Subcutaneous abdominal adipose tissue (tissue), 5 donors: Measurements from ENCODE around the gene NMD3.
A peak's percentile ranks its signal among the peaks of the same experiment; 100 is the strongest.
"Not testable (repeated sequence)": the region's sequence is repeated elsewhere in the genome, so short reads cannot be mapped to it uniquely, and the experiment has no call there.

Experiments
- H3K27ac ChIP-seq: one replicate; pipeline ENCODE4 v1.7.0; 2013; ENCODE audit warnings: low read depth, mild to moderate bottlenecking, inconsistent platforms, low read length, moderate library complexity
- H3K27me3 ChIP-seq, 5 donors: one replicate each; pipeline ENCODE4 v1.7.0; 2013; ENCODE audit warnings: low read length in 5 of 5, inconsistent platforms in 1 of 5; ENCODE audit not compliant: control insufficient read depth in 5 of 5, insufficient read depth in 4 of 5
- H3K36me3 ChIP-seq, 5 donors: one replicate each; pipeline ENCODE4 v1.7.0; 2013; ENCODE audit warnings: low read length in 5 of 5; ENCODE audit not compliant: control insufficient read depth in 5 of 5, insufficient read depth in 5 of 5
- H3K4me1 ChIP-seq, 5 donors: one replicate each; pipeline ENCODE4 v1.7.0; 2013; ENCODE audit warnings: low read length in 5 of 5, mild to moderate bottlenecking in 3 of 5, moderate library complexity in 1 of 5; ENCODE audit not compliant: control insufficient read depth in 5 of 5, insufficient read depth in 5 of 5
- H3K4me3 ChIP-seq, 5 donors: one replicate each; pipeline ENCODE4 v1.7.0; 2013; ENCODE audit warnings: low read length in 5 of 5, low read depth in 1 of 5
- H3K9ac ChIP-seq, 5 donors: one replicate each; pipeline ENCODE4 v1.7.0; 2013; ENCODE audit warnings: low read length in 5 of 5, mild to moderate bottlenecking in 4 of 5, moderate library complexity in 3 of 5
- H3K9me3 ChIP-seq, 5 donors: one replicate each; pipeline ENCODE4 v1.7.0; 2013; ENCODE audit warnings: low read length in 5 of 5; ENCODE audit not compliant: control insufficient read depth in 5 of 5
- donor health status: healthy.
- donor health status: healthy.
- donor health status: healthy.
- donor health status: healthy.
- donor health status: healthy.

The NMD3 gene

DNA sequence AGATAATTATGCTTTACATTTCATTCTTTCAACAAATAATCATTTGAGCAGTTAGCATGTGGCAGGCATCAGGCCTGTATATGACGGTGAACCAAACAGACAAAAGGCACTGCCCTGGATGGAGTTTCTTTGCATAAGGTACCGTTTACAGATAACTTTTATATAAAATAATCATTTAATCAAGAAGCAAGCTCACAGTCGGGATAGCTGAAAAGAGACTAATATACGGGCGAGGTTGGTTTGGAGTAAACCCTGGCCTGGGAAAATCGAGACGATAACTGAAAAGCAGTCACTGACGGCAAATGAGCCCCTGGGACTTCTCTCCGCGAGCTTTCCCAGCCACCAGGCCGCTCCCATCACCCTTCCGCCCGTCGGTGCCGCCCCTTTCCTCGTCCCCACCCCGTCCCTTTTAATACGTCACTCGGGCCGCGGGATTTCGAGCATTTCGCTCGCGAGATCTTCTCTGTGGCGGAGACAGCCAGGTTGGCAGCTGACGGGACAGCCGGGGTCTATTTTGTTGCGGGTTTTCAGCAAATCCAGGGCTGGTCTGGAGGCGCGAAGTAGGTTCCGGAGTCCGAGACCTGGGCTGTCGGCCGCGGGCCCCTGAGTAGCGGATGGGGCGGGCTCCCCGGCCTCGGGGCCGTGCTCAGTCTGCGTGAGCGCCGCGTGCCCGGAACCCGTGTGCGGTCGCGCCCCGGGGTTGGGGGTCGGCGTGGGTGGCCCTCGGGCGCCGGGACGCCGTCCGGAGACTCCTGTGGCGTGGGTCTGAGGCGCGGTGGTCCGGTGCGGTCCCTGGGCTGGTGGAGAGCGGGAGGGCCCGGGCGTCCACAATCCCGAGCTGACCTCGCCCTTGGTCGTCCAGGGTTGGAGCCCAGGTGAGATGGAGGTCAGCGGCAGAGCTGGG is at the start of gene NMD3:
Gene NMD3, plus strand, starts transcription at position 462 of the 904 bp plus-strand sequence. CDS start 703 bp downstream, outside the sequence.
- Histone ChIP-seq H3K9me3 (no peaks in the 10 kb centered on the region), H3K27me3 (no peaks in the 10 kb centered on the region), H3K36me3 (peaks cover 0 to 6% (median 4%) of the 10 kb centered on the region in 5 donors), H3K9ac (peak within 1 kb of the TSS; percentile 79 to 97 (median 94)), H3K27ac (peak within 1 kb of the TSS; percentile 88), H3K4me3 (peak within 1 kb of the TSS; percentile 78 to 94 (median 89)), H3K4me1 (peaks cover 8 to 35% (median 21%) of the 10 kb centered on the region in 5 donors)

DNA sequence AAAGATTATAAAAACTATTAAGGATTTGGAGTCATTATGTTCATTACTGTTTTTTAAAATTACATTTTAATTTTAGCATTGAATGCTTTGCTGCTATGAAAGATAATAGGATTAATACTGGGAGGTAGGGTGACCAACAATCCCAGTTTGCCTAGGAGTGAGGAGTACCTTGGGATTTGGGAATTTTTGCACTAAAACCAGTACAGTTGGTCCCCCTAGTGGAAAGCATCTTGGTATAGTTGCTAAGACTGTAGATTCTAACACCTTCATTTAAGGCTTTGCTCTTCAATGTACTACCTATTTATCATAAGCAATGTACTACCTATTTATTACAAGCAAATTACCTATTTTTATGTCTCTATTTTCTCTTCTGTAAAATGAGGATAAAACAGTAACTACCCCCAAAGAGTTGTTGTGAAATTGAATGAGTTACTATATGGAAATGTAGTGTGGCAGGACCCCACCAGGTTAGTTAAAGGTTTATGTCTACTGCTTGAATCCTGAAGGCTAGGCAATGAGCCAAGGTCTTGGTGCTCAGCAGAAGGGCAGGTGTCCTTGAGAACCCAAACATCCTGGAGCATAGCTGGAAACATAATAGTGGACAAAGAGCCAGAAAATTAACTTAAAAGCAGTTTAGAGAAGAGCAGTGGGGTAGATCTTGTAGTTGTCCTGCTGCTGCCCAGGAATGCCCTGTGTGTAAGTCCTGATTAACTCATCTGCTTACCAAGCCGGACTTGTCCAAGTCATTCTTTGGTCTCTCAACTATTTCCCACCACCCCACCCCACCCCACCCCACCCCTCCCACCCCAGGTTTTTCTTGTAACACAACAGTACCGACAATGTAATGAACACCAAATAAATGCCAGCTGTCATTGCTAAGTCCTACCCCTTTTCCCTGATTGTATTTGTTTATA is 49.2 kb upstream of the NMD3 start:
- Histone ChIP-seq H3K9me3 (peaks cover 0 to 8% (median 4%) of the 10 kb centered on the region in 5 donors), H3K36me3 (no peaks in the 10 kb centered on the region), H3K27me3 (no peaks in the 10 kb centered on the region), H3K4me3 (no peak overlapping the region), H3K9ac (no peak overlapping the region), H3K4me1 (peaks cover 0 to 3% (median 0%) of the 10 kb centered on the region in 5 donors), H3K27ac (no peak overlapping the region)

- no peak overlapping the region for H3K4me3 ChIP-seq
- H3K4me1 ChIP-seq = peaks cover 0 to 3% (median 0%) of the 10 kb centered on the region in 5 donors
- H3K27ac ChIP-seq = no peak overlapping the region
- no peaks in the 10 kb centered on the region for H3K27me3 ChIP-seq
- no peak overlapping the region for H3K9ac ChIP-seq
- H3K36me3 ChIP-seq = no peaks in the 10 kb centered on the region
- H3K9me3 ChIP-seq = peaks cover 0 to 8% (median 4%) of the 10 kb centered on the region in 5 donors
Measured at GRCh38 chr3:161175506-161175905, 45.6 kb upstream of the NMD3 start.

- no peaks in the 10 kb centered on the region for H3K27me3 ChIP-seq
- H3K36me3 ChIP-seq = no peaks in the 10 kb centered on the region
- no peaks in the 10 kb centered on the region for H3K4me1 ChIP-seq
- H3K27ac ChIP-seq = no peak overlapping the region
- H3K4me3 ChIP-seq = no peak overlapping the region
- peaks cover 0 to 8% (median 4%) of the 10 kb centered on the region in 5 donors for H3K9me3 ChIP-seq
- H3K9ac ChIP-seq = no peak overlapping the region
Measured at GRCh38 chr3:161177991-161178390, 43.1 kb upstream of the NMD3 start.

DNA sequence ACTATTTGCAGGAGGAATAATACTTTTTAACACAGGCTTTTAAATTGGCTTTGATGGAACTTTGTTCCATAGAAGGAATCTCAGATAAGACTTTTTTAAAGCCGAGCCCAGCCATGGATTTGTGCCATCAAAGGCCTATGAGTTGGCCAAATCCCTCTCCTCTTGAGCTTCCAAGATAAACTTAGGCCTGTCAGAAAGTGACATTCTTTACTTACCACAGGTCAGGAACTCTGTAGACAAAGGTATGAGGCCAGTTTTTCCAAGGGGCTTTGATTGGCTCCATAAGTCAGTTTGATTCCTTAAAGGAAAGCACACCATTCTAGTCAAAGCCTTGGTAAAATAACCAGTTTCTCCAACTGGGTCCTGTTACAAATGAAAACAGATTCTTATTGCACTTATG is 39.7 kb upstream of the NMD3 start:
- not testable (repeated sequence) for H3K27ac ChIP-seq, H3K4me1 ChIP-seq, H3K9me3 ChIP-seq, H3K4me3 ChIP-seq, H3K36me3 ChIP-seq, H3K27me3 ChIP-seq, H3K9ac ChIP-seq

GRCh38 chr3:161187046-161187445 is 34.1 kb upstream of the NMD3 start:
- Histone ChIP-seq H3K9ac (no peak overlapping the region), H3K36me3 (no peaks in the 10 kb centered on the region), H3K9me3 (no peaks in the 10 kb centered on the region), H3K4me3 (no peak overlapping the region), H3K27me3 (no peaks in the 10 kb centered on the region), H3K4me1 (no peaks in the 10 kb centered on the region), H3K27ac (no peak overlapping the region)

DNA sequence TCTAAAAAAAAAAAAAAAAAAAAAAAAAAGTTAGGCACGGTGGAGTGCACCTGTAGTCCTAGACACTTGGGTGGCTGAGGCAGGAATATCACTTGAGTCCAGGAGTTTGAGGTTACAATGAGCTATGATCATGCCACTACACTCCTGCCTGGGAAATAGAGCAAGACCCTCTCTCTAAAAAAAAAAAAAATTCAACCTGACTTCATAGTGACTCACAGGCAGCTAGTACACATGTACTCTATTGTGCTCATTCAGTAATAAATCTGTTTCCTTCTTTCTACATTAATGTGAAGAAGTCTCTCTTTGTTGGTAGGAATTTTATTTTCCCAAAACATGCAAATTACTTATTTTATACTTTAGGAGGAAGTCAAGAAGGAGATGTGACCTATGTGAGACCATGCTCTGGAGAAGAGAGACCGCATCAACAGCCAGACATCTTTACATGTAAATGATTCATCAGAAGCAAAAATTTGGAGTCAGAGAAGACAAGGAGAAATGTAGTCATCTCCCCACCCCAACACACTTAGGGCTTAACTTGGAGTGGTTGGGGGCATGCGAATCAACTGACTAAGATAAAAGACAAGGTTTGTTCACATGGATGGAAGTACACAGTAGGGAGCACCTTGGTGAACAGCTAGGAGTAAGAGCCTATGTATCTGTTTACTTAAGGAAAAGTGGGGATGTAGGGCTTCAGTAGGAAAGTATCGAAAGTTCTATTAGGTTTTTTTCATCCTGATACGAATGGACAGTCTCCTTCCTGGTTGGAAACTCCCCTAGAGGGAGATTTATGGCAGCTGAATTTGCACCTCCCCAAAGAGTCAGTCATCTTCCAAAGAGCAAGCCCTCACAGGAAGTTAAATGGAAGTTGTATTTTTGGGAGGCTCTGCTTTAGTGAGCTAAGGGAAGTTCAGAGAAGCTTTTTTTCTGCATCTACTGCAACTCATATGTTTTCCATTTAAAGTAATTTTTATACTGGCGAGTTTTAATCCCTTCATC is 23.0 kb upstream of the NMD3 start:
- no peak overlapping the region for H3K27ac ChIP-seq
- H3K36me3 ChIP-seq = no peaks in the 10 kb centered on the region
- peaks cover 0 to 3% (median 0%) of the 10 kb centered on the region in 5 donors for H3K9me3 ChIP-seq
- no peaks in the 10 kb centered on the region for H3K27me3 ChIP-seq
- H3K4me1 ChIP-seq = no peaks in the 10 kb centered on the region
- no peak overlapping the region for H3K4me3 ChIP-seq
- H3K9ac ChIP-seq = no peak overlapping the region

DNA sequence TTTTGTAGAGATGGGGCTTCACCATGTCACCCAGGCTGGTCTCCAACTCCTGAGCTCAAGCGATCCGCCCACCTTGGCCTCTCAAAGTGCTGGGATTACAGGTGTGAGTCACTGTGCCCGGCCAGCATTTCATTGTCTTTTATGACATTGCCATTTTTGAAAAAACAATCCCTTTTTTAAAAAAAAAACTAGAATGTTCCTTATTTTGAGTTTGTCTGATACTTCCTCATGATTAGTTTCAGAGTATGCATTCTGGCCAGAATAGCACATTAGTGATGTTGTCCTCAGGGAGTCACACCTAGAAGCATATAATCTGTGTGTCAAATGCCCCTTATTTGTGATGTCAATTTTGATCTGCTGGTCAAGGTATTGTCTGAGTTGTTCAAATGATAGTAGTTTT is 21.2 kb upstream of the NMD3 start:
- H3K4me3 ChIP-seq = no peak overlapping the region
- no peaks in the 10 kb centered on the region for H3K27me3 ChIP-seq
- peaks cover 0 to 3% (median 0%) of the 10 kb centered on the region in 5 donors for H3K9me3 ChIP-seq
- H3K4me1 ChIP-seq = no peaks in the 10 kb centered on the region
- no peaks in the 10 kb centered on the region for H3K36me3 ChIP-seq
- H3K27ac ChIP-seq = no peak overlapping the region
- no peak overlapping the region for H3K9ac ChIP-seq

GRCh38 chr3:161203485-161204098 is 17.5 kb upstream of the NMD3 start:
- Histone ChIP-seq H3K27me3 (no peaks in the 10 kb centered on the region), H3K36me3 (no peaks in the 10 kb centered on the region), H3K4me3 (no peak overlapping the region), H3K9ac (no peak overlapping the region), H3K4me1 (no peaks in the 10 kb centered on the region), H3K27ac (no peak overlapping the region), H3K9me3 (no peaks in the 10 kb centered on the region)
